Measurements from ENCODE around the gene THRB.

GRCh38 chr3:24352893-24353553, 141.6 kb downstream of the THRB start:
- TF ChIP-seq, protein P1, sequence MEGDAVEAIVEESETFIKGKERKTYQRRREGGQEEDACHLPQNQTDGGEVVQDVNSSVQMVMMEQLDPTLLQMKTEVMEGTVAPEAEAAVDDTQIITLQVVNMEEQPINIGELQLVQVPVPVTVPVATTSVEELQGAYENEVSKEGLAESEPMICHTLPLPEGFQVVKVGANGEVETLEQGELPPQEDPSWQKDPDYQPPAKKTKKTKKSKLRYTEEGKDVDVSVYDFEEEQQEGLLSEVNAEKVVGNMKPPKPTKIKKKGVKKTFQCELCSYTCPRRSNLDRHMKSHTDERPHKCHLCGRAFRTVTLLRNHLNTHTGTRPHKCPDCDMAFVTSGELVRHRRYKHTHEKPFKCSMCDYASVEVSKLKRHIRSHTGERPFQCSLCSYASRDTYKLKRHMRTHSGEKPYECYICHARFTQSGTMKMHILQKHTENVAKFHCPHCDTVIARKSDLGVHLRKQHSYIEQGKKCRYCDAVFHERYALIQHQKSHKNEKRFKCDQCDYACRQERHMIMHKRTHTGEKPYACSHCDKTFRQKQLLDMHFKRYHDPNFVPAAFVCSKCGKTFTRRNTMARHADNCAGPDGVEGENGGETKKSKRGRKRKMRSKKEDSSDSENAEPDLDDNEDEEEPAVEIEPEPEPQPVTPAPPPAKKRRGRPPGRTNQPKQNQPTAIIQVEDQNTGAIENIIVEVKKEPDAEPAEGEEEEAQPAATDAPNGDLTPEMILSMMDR (IDR thresholded peaks at IDR 0.05 in 8 of 11, conservative IDR thresholded peaks at IDR 0.05 in 3 of 11) = no peak
- TF ChIP-seq POLR2AphosphoS5 (IDR thresholded peaks at IDR 0.05) (no peak), POLR2A (IDR thresholded peaks at IDR 0.05) (no peak)
